PC-9 (cell line): ENCODE data around the gene CYP24A1. TPM values are rescaled to one million over a fixed set of nuclear protein-coding genes. Genes with fewer than 3 reads are reported as not detected.

Source experiments
- BruUV-seq: library from RNA; stranded (reverse); fragments of 400-500 nt; replicated peaks from 2 replicates; lab custom pipeline; 2021; lab: Mats Ljungman, UMichigan
- CTCF ChIA-PET: fragments of 300-600 bp; sonication (Branson Sonifier 250); formaldehyde crosslinking; loops from one replicate; lab custom pipeline; 2022; ENCODE audit warnings: antibody characterized with exemption; lab: Charles Lee
- POLR2A ChIA-PET: fragments of 300-600 bp; sonication (Branson Sonifier 250); formaldehyde crosslinking; loops from one replicate; lab custom pipeline; 2022; ENCODE audit warnings: antibody characterized with exemption; ENCODE audit not compliant: unreplicated experiment; lab: Charles Lee
- DNase-seq, 2 experiments: peaks; one replicate each; pipeline versions ENCODE4 v3.0.0 to v3.0.0-alpha.2; 2015 to 2022; ENCODE audit warnings: mixed read lengths in 1 of 2
- H2AFZ ChIP-seq: fragments of 200-600 bp; sonication (generic); 2 replicates; pipeline ENCODE4 v1.8.1; 2017; ENCODE audit warnings: antibody characterized with exemption
- H3F3A ChIP-seq: fragments of 200-600 bp; sonication (generic); 2 replicates; pipeline ENCODE4 v1.8.1; 2017; ENCODE audit warnings: antibody characterized with exemption, mild to moderate bottlenecking, low read depth; ENCODE audit not compliant: insufficient read depth
- H3K27ac ChIP-seq: fragments of 200-600 bp; sonication (generic); 2 replicates; pipeline ENCODE4 v1.6.1; 2016; ENCODE audit warnings: mixed run types
- H3K27me3 ChIP-seq: fragments of 200-600 bp; sonication (generic); 2 replicates; pipeline ENCODE4 v1.6.1; 2016; ENCODE audit warnings: low read depth, mixed run types; ENCODE audit not compliant: insufficient read depth
- H3K36me3 ChIP-seq: fragments of 200-600 bp; sonication (generic); 2 replicates; pipeline ENCODE4 v1.6.1; 2016; ENCODE audit warnings: low read depth, mixed run types
- H3K4me1 ChIP-seq: fragments of 200-600 bp; sonication (generic); replicated peaks from 2 replicates; pipeline ENCODE4 v1.6.1; 2016; ENCODE audit warnings: mixed run types; ENCODE audit not compliant: insufficient read depth
- H3K4me2 ChIP-seq: fragments of 200-600 bp; sonication (generic); 2 replicates; pipeline ENCODE4 v1.6.1; 2017; ENCODE audit warnings: mixed run types
- H3K4me3 ChIP-seq: fragments of 200-600 bp; sonication (generic); 2 replicates; pipeline ENCODE4 v1.6.1; 2016; ENCODE audit warnings: mixed run types
- H3K79me2 ChIP-seq: fragments of 200-600 bp; sonication (generic); 2 replicates; pipeline ENCODE4 v1.6.1; 2017; ENCODE audit warnings: low read depth, mixed run types
- H3K9me2 ChIP-seq: fragments of 200-600 bp; sonication (generic); 2 replicates; pipeline ENCODE4 v1.8.1; 2017; ENCODE audit warnings: mild to moderate bottlenecking; ENCODE audit not compliant: insufficient read depth
- H3K9me3 ChIP-seq: fragments of 200-600 bp; sonication (generic); 2 replicates; pipeline ENCODE4 v1.8.1; 2016; ENCODE audit warnings: low read depth; ENCODE audit not compliant: insufficient read depth
- H4K20me1 ChIP-seq: fragments of 200-600 bp; sonication (generic); 2 replicates; pipeline ENCODE4 v1.8.1; 2017; ENCODE audit not compliant: insufficient read depth
- CTCF ChIP-seq: fragments of 200-600 bp; sonication (generic); conservative IDR thresholded peaks from 2 replicates; pipeline ENCODE4 v1.6.1; 2017; ENCODE audit warnings: mixed run types, antibody characterized with exemption, mild to moderate bottlenecking, moderate library complexity
- EZH2 ChIP-seq: fragments of 200-600 bp; sonication (generic); IDR thresholded peaks from 2 replicates; pipeline ENCODE4 v1.8.0; 2017; ENCODE audit warnings: antibody characterized with exemption, low read depth
- intact Hi-C: fragments of 100-400 bp; cut with micrococcal nuclease; formaldehyde crosslinking; loops from one replicate; pipeline ENCODE4 v1.10.0; 2022; ENCODE audit not compliant: unreplicated experiment
- total RNA-seq: library from RNA; stranded (reverse); gene quantifications from 2 replicates; pipeline ENCODE4 v1.2.3, GENCODE V29; 2021

Gene CYP24A1
- total RNA-seq, 1 experiment from 2014 or later = 4.9 TPM

GRCh38 chr20:54119744-54120143, 54.0 kb downstream of the CYP24A1 start:
- no peaks in the 10 kb centered on the region for H3K9me3 ChIP-seq
- POLR2A ChIA-PET = no interaction called here
- no peaks in the 10 kb centered on the region for H4K20me1 ChIP-seq
- TF ChIP-seq CTCF (no peak), EZH2 (no peak)
- H3K27me3 ChIP-seq = no peaks in the 10 kb centered on the region
- peak overlapping the region; percentile 99; the same call in 1 of the 2 replicates for H3K27ac ChIP-seq
- H3K4me1 ChIP-seq = peaks cover 75% of the 10 kb centered on the region
- intact Hi-C loops = loop anchor here (5.0 kb wide), 2 partner anchors 138 to 382 kb away; no protein-coding TSS in a partner anchor
- no peak overlapping the region for H3K4me3 ChIP-seq
- H2AFZ ChIP-seq = no peak overlapping the region
- no TSS peak for BruUV-seq
- peaks cover 62% of the 10 kb centered on the region for H3F3A ChIP-seq
- CTCF ChIA-PET = no interaction called here
- no peaks in the 10 kb centered on the region for H3K79me2 ChIP-seq
- no peak for DNase-seq
- 0 out of 2 replicates have a peak, but pooled peaks cover 3% of the 10 kb centered on the region for H3K9me2 ChIP-seq
- no peak overlapping the region for H3K4me2 ChIP-seq
- H3K36me3 ChIP-seq = no peaks in the 10 kb centered on the region

GRCh38 chr20:54118220-54119001, 55.4 kb downstream of the CYP24A1 start:
- Histone ChIP-seq H3K36me3 (no peaks in the 10 kb centered on the region), H3K27me3 (no peaks in the 10 kb centered on the region), H3F3A (peaks cover 56% of the 10 kb centered on the region), H3K9me3 (no peaks in the 10 kb centered on the region), H3K79me2 (no peaks in the 10 kb centered on the region), H3K9me2 (0 out of 2 replicates have a peak, but pooled peaks cover 3% of the 10 kb centered on the region), H3K4me2 (no peak overlapping the region), H4K20me1 (no peaks in the 10 kb centered on the region), H3K4me1 (peaks cover 78% of the 10 kb centered on the region), H2AFZ (no peak overlapping the region), H3K27ac (no peak overlapping the region), H3K4me3 (no peak overlapping the region)
- DNase-seq = peak in 1 of 2 experiments; percentile 53
- BruUV-seq = no TSS peak
- POLR2A ChIA-PET = no interaction called here
- intact Hi-C loops = no loop called here
- CTCF ChIA-PET = no interaction called here
- TF ChIP-seq CTCF (no peak), EZH2 (no peak)

GRCh38 chr20:54116550-54117235, 57.1 kb downstream of the CYP24A1 start:
- Histone ChIP-seq H3K4me1 (peaks cover 79% of the 10 kb centered on the region), H3K36me3 (no peaks in the 10 kb centered on the region), H3K4me3 (no peak overlapping the region), H3K4me2 (peak overlapping the region; percentile 66), H3K9me2 (0 out of 2 replicates have a peak, but pooled peaks cover 3% of the 10 kb centered on the region), H3K79me2 (no peaks in the 10 kb centered on the region), H4K20me1 (no peaks in the 10 kb centered on the region), H2AFZ (no peak overlapping the region), H3K27me3 (no peaks in the 10 kb centered on the region), H3K9me3 (no peaks in the 10 kb centered on the region), H3F3A (peaks cover 44% of the 10 kb centered on the region), H3K27ac (peak overlapping the region; percentile 97)
- CTCF ChIA-PET = interaction anchor here (0.5 to 0.7 kb wide), 2 partner anchors 16 to 32 kb away, joined by 3 to 4 read pairs; no protein-coding TSS in a partner anchor
- TF ChIP-seq EZH2 (no peak), CTCF (no peak)
- POLR2A ChIA-PET = interaction anchor here (0.5 kb wide), 1 partner anchor 11 kb away, joined by 3 read pairs; no protein-coding TSS in a partner anchor
- no TSS peak for BruUV-seq
- DNase-seq = no peak
- intact Hi-C loops = no loop called here
